GM18505 (cell line): ENCODE measurements around the gene TRIM73.
"Not testable (repeated sequence)": the region's sequence is repeated elsewhere in the genome, so short reads cannot be mapped to it uniquely, and the experiment has no call there.

Experiments used
- ATAC-seq: cut with Tn5 transposase; IDR thresholded peaks from one replicate; pipeline ENCODE4 v1.9.1; 2021; ENCODE audit not compliant: unreplicated experiment

The TRIM73 gene

GRCh38 chr7:75395329-75395728, at the start of gene TRIM73:
Gene TRIM73, plus strand, starts transcription at chr7:75395629. Its CDS starts 3,305 bp downstream, at chr7:75398934.
- not testable (repeated sequence) for ATAC-seq

GRCh38 chr7:75358671-75359541, 36.5 kb upstream of the TRIM73 start:
- peak; percentile 66 for ATAC-seq

GRCh38 chr7:75359542-75359848, 35.9 kb upstream of the TRIM73 start:
- peak; percentile 54 for ATAC-seq

DNA sequence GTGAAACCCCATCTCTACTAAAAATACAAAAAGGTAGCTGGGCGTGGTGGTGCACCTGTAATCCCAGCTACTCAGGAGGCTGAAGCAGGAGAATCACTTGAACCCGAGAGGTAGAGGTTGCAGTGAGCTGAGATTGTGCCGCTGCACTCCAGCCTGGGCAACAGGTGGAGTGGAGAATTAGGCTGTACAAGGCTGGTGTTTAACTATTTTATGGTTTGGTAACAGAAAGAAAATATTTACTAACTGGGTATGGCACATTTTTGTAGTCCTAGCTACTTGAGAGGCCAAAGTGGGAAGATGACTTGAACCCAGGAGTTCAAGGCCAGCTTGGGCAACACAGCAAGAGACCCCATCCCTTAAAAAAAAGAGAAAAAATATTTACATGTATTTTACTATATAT, 31.4 kb upstream of the TRIM73 start:
- not testable (repeated sequence) for ATAC-seq

DNA sequence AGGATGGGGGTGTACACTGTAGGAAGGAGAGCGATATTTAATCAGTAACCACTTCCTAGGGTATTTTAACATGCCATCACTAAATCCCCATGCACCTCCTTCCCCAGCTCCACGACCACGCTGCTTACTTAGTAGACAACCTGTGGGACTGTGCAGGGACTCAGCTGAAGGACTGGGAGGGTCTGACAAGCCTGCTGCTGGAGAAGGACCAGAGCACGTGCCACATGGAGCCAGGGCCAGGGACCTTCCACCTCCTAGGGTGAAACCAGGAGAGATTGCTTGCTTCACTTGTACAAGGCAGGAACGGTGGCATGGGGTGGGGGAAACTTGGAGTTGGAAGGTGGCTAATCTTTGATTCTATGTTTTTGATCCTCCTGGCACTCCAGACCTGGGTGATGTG, 28.8 kb upstream of the TRIM73 start:
- ATAC-seq = not testable (repeated sequence)

- not testable (repeated sequence) for ATAC-seq
Observed at GRCh38 chr7:75367313-75367712, 28.1 kb upstream of the TRIM73 start.

DNA sequence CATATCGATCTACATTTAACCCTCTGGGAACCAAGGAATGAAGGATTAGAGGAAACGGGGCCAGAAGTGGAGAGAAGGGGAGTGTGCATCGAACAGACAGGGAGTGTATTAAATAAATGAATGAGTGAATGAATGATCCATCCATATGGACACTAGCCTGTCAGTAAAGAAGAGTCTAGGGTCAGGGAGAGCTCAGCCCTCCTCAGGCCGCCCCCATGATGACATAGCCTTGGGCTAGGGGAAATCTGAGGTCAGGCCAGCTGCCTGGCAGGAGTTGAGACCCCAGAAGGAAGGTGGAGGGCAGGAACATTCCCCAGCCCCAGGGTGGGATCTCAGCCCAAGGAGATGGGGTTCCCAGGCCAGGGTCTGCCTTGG, 21.3 kb upstream of the TRIM73 start:
- not testable (repeated sequence) for ATAC-seq

DNA sequence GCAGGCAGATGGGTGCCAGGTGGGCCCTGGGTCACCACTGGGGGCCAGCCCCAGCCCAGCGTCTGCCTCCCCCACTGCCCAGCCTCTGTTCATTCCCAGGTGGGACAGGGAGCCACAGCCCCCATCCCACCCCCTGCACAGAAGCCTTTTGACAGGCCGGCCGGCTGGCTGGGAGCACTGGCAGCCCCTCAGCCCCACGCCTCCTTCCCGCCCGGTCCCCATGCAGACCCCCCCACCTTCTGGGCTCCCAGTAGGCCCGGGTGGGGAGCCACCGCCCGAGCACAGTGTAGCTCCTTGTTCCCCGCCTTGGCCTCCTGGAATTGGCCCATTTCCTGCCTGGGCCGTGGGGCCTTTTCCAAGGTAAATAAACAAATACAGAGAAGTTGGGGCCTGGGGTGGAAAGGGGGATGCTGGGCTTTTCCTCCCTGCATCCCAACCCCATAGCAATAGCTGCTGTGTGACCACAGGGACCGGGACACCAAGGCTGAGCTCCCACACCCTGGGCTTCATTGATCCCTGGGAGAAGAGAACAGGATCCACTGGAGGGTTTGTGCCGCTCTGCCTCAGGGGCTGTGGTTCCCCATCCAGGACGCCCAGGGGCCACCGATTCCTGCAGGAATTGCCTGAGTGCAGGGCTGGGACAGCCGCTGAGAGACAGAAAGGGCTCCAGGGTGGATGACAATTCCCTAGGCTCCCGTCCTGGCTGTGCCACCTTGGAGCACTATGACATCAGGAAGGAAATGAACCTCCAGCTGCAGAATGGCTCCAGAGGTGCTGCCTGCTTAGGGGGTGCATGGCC, 20.7 kb upstream of the TRIM73 start:
- ATAC-seq = not testable (repeated sequence)

GRCh38 chr7:75393194-75393593, 2.2 kb upstream of the TRIM73 start:
- ATAC-seq = not testable (repeated sequence)

DNA sequence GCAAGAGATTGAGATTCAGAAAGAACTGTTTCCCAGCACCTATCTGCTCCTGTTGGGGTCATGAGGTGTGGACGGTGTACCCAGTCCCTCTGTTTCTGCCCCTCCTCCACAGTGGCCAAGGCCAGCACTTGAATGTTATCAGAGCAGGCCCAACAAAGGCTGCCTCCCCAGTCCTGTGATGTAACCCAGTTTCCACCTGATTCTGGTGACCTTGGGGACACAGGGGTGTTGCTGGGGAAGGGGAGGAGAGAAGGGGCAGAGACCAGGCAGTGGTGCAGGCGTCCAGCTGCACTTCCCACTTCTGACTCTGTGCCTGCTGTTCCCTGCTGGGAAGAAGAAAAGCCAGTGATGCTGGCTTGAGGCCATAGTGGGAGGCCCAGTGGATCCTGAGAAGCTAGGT, 2.4 kb downstream of the TRIM73 start:
- ATAC-seq = not testable (repeated sequence)

- not testable (repeated sequence) for ATAC-seq
Observed at GRCh38 chr7:75398771-75399700, 3.6 kb downstream of the TRIM73 start.

DNA sequence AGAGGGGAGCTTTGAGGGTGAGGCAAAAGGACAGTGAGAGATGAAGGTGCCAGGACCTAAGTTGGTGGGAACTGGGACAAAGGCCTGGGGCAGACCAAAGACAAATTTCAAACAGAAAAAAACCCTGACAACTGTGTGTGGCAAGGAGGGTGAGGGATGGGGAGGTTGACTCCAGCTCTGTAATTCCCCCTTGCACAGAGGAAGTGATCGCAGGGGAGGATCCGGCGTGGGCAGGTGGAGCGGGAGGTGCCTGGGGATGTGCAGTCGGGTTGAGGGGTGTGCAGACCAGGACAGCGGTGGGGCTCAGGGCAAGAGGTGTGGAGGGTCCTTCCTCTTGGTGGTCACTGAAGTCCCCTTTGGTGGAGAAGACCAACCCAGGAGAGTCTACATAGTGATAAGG, 5.1 kb downstream of the TRIM73 start:
- not testable (repeated sequence) for ATAC-seq

- ATAC-seq = not testable (repeated sequence)
Observed at GRCh38 chr7:75403455-75404443, 8.3 kb downstream of the TRIM73 start.

DNA sequence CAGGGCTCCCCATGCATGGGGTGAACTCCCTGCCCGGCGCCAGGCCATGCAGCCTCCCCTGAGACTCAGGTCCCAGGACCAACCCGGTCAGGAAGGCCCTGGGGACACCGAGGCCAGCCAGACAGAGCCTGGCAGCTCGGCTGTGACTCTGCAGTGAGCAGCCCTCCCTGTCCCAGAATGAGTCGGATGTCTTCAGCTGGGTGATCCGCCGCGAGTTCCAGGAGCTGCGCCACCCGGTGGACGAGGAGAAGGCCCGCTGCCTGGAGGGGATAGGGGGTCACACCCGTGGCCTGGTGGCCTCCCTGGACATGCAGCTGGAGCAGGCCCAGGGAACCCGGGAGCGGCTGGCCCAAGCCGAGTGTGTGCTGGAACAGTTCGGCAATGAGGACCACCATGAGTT, 9.2 kb downstream of the TRIM73 start:
- ATAC-seq = not testable (repeated sequence)

DNA sequence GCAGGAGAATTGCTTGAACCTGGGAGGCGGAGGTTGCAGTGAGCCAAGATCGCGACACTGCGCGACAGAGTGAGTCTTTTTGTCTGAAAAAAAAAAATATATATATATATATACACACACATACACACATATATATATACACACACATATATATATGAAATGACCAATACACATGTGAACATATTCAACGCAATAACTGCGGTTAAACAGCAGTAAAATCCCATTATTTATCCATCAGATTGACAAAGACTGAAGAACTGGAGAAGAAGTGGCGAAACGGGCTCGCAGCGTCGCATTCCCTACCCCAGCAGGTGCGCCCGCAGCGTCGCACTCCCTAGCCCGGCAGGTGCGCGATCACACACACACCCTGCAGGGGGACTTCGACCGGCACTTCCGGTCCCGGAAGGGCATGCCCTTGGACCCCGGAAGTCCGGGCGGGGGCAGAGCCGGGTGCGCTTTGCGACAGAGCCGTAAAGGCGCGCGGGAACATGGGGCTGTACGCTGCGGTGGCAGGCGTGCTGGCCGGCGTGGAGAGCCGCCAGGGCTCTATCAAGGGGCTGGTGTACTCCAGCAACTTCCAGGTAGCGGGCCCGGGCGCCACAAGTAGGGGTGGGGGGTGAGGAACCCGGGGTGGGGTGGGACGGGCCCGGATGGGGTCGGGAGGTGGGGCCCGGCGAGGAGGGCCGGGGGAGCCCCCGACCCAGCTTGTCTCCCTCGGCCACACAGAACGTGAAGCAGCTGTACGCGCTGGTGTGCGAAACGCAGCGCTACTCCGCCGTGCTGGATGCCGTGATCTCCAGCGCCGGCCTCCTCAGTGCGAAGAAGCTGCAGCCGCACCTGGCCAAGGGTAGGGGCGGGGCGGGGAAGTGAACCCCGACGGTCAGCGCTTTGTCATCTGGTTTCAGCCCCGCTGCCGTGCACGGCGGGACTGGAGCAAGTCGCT, 14.7 kb downstream of the TRIM73 start:
- ATAC-seq = peak; percentile 86

DNA sequence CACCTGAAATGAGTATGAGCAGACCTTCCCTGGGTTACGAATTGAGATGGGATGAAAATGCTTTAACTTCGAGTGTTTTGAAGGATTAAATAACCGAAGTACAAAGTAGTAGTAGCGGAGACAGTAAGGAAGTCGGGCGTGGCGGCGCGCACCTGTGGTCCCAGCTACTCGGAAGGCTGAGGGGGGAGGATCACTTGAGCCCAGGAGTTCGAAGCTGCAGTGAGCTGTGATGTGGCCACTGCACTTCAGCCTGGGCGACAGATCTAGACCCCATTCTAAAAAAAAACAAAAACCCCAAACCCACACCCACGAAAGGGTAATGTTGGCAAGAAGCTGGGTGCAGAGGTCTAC, 15.4 kb downstream of the TRIM73 start:
- ATAC-seq = not testable (repeated sequence)

DNA sequence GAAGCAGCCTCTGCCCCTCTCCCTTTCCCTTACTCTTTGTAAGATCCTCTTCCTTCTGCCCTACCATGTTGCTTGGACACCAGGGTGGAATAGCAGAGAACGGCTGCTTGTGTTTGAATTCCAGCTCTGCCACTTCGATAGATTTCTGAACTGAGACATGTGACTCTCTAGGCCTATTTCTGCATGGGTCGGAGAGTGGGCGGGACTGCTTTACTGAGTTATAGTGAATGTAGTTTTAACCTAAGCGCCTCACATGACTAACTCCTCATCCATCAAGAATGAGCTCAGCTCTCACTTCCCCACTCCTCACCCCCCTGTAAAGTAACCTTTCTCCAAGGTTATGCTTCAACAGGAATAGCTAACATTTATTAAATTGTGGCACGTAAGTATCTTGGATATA, 18.8 kb downstream of the TRIM73 start:
- not testable (repeated sequence) for ATAC-seq

- not testable (repeated sequence) for ATAC-seq
Observed at GRCh38 chr7:75414708-75415427, 19.4 kb downstream of the TRIM73 start.
